Sigmoid colon (tissue), 4 donors: Measurements from ENCODE around the gene RBM19.

Source experiments
- POLR2AphosphoS5 ChIP-seq, 4 donors: sonication (generic); formaldehyde crosslinking; IDR thresholded peaks; one replicate each; pipeline ENCODE4 v1.6.1; 2017; ENCODE audit warnings: antibody characterized with exemption in 4 of 4
- TF ChIP-seq, protein P1 (sequence below), 4 experiments: fragments of 450-650 bp in 3 of 4; fragments of 200-600 bp in 1 of 4; IDR thresholded peaks; one replicate each; pipeline ENCODE4 v1.5.1; 2016 to 2019; ENCODE audit warnings: antibody characterized with exemption in 4 of 4, mild to moderate bottlenecking in 3 of 4, moderate library complexity in 2 of 4

DNA sequence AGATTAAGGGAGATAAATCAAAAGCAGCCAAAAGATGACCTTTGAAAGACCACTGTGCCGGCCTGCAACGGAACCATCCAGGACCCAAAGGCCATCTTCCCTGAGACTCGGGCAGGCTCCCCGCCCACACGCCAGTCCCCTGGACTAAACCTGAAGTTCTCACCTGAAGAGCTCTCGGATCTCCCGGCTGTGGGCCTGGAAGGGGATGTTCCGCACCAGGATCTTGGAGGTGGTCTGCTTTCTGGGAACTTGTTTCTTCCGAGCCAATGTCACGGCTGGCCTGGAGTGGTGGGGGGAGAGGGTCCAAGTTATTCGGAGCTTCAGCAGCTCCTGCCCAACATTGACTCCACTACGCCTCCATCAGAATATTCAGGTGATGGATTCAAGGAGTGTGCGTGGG lies 51.3 kb downstream of the RBM19 start:
- TF ChIP-seq, protein P1, sequence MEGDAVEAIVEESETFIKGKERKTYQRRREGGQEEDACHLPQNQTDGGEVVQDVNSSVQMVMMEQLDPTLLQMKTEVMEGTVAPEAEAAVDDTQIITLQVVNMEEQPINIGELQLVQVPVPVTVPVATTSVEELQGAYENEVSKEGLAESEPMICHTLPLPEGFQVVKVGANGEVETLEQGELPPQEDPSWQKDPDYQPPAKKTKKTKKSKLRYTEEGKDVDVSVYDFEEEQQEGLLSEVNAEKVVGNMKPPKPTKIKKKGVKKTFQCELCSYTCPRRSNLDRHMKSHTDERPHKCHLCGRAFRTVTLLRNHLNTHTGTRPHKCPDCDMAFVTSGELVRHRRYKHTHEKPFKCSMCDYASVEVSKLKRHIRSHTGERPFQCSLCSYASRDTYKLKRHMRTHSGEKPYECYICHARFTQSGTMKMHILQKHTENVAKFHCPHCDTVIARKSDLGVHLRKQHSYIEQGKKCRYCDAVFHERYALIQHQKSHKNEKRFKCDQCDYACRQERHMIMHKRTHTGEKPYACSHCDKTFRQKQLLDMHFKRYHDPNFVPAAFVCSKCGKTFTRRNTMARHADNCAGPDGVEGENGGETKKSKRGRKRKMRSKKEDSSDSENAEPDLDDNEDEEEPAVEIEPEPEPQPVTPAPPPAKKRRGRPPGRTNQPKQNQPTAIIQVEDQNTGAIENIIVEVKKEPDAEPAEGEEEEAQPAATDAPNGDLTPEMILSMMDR (IDR thresholded peaks at IDR 0.05) = no peak
- no peak for TF ChIP-seq POLR2AphosphoS5 (IDR thresholded peaks at IDR 0.05)
